Kidney (tissue), 14 donors: ENCODE data around the gene LUZP2. TPM values are rescaled to one million over a fixed set of nuclear protein-coding genes. Genes with fewer than 3 reads are reported as not detected.

Source experiments
- DNase-seq, 5 donors: peaks; one replicate each; pipeline ENCODE4 v3.0.0-alpha.2; 2013 to 2020
- FAIRE-seq: peaks from 2 replicates; lab custom pipeline; 2012; peaks lifted over from hg19 to GRCh38; lab: Jason Lieb, UNC
- H3K27ac ChIP-seq, 2 donors: one replicate each; pipeline ENCODE4 v1.7.0; 2013; ENCODE audit warnings: low read depth in 2 of 2, low read length in 2 of 2, inconsistent platforms in 1 of 2
- H3K27me3 ChIP-seq: one replicate; pipeline ENCODE4 v1.7.1; 2013; ENCODE audit warnings: low read length, inconsistent platforms; ENCODE audit not compliant: control insufficient read depth, insufficient read depth
- H3K36me3 ChIP-seq, 3 donors: one replicate each; pipeline versions ENCODE4 v1.7.0 to v1.7.1; 2013; ENCODE audit warnings: low read length in 3 of 3, control low read depth in 1 of 3, inconsistent platforms in 1 of 3; ENCODE audit not compliant: insufficient read depth in 3 of 3, control insufficient read depth in 2 of 3
- H3K4me1 ChIP-seq, 3 donors: one replicate each; pipeline versions ENCODE4 v1.7.0 to v1.7.1; 2013; ENCODE audit warnings: low read length in 3 of 3, inconsistent platforms in 1 of 3, low read depth in 1 of 3; ENCODE audit not compliant: control insufficient read depth in 2 of 3, insufficient read depth in 2 of 3
- H3K4me3 ChIP-seq, 3 donors: one replicate each; pipeline versions ENCODE4 v1.7.0 to v1.8.1; 2013; ENCODE audit warnings: low read length in 3 of 3, control low read depth in 1 of 3, inconsistent platforms in 1 of 3
- H3K9ac ChIP-seq, 3 donors: one replicate each; pipeline versions ENCODE4 v1.7.0 to v1.7.1; 2013; ENCODE audit warnings: low read length in 3 of 3, control low read depth in 1 of 3, inconsistent platforms in 1 of 3
- H3K9me3 ChIP-seq, 3 donors: one replicate each; pipeline versions ENCODE4 v1.7.0 to v1.7.1; 2013; ENCODE audit warnings: low read length in 3 of 3, control low read depth in 1 of 3, inconsistent platforms in 1 of 3; ENCODE audit not compliant: control insufficient read depth in 2 of 3, insufficient read depth in 1 of 3
- CTCF ChIP-seq: IDR thresholded peaks from 3 replicates; pipeline ENCODE4 v1.5.1; 2012; ENCODE audit warnings: mild to moderate bottlenecking, moderate library complexity, borderline replicate concordance; ENCODE audit not compliant: insufficient read depth; ENCODE audit errors: extremely low read depth
- intact Hi-C: fragments of 100-400 bp; cut with DNase I; formaldehyde crosslinking; loops from one replicate; pipeline ENCODE4 v1.11.1; 2022
- polyA plus RNA-seq: library from polyadenylated mRNA; stranded (reverse); fragments of 350-450 nt; fragmentation: Illumina TruSeq; extraction: RNeasy Lipid Tissue Mini Kit (QIAGEN cat#74804); gene quantifications from one replicate; pipeline ENCODE4 v1.2.3, GENCODE V29; 2014; ENCODE audit warnings: low read depth, low replicate concordance; ENCODE audit not compliant: insufficient read depth
- total RNA-seq: library from RNA; stranded (reverse); fragmentation: NEBNext Ultra II Directional; extraction: Animal tissue kit (Norgen Biotek cat#: 25700); gene quantifications from one replicate; pipeline ENCODE4 v1.2.1, GENCODE V29; 2021
- donor health status: control.
- donor health status: control.
- donor health status: control.
- donor health status: control.
- donor health status: control.
- donor health status: DM: yes; HTN: yes; CAD: no.
- donor health status: Normal renal cell carcinoma (clear cell type).

The LUZP2 gene
- total and polyA plus RNA-seq, 2 donors from 2014 or later = 0.19 TPM; not detected in 1

GRCh38 chr11:24509114-24509513, 12.3 kb downstream of the LUZP2 start:
- intact Hi-C loops = no loop called here

GRCh38 chr11:24511511-24511910, 14.7 kb downstream of the LUZP2 start:
- intact Hi-C loops = no loop called here
- Histone ChIP-seq H3K4me1 (no peaks in the 10 kb centered on the region), H3K9ac (no peak overlapping the region), H3K4me3 (no peak overlapping the region), H3K36me3 (no peaks in the 10 kb centered on the region), H3K27me3 (no peaks in the 10 kb centered on the region), H3K27ac (no peak overlapping the region), H3K9me3 (no peaks in the 10 kb centered on the region)
- no peak for FAIRE-seq
- no peak for DNase-seq
- TF ChIP-seq CTCF = no peak

More at GRCh38 chr11:24509114-24509513, 12.3 kb downstream of the LUZP2 start:
- Histone ChIP-seq H3K4me3 (no peak overlapping the region), H3K9me3 (no peaks in the 10 kb centered on the region), H3K9ac (no peak overlapping the region), H3K36me3 (no peaks in the 10 kb centered on the region), H3K27me3 (no peaks in the 10 kb centered on the region), H3K4me1 (no peaks in the 10 kb centered on the region), H3K27ac (no peak overlapping the region)
- FAIRE-seq (no peak), DNase-seq (peak in 1 of 5 donors; percentile 12)
- TF ChIP-seq CTCF = peak; percentile 9

- TF ChIP-seq CTCF = no peak
- no peak overlapping the region for H3K9ac ChIP-seq
- no peak overlapping the region for H3K4me3 ChIP-seq
- intact Hi-C loops = no loop called here
- H3K27me3 ChIP-seq = no peaks in the 10 kb centered on the region
- no peak overlapping the region for H3K27ac ChIP-seq
- no peaks in the 10 kb centered on the region for H3K9me3 ChIP-seq
- DNase-seq = no peak
- H3K4me1 ChIP-seq = no peaks in the 10 kb centered on the region
- no peaks in the 10 kb centered on the region for H3K36me3 ChIP-seq
- no peak for FAIRE-seq
Measured at GRCh38 chr11:24513479-24514218, 16.8 kb downstream of the LUZP2 start.
